ENCODE measurements around the gene NFE2L2.

NFE2L2 gene

DNA sequence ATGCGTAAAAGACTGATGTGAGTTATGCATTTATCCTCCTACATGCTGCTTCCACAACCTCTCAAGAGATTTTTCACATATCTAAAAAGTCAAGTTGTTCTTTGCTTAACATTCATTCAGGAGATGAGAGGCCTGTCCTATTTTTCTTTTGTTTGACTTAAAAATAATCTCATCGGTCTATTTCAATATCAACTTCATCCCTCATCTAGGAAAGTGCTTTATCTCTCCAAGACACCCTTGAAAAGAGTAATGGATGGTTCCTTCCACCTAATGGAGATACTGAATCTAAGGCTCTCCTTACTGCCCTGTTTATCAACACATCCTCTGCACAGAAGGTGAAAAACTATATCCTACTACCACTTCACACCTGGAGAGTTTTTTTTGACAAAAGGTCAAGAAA, 2.4 kb downstream of the NFE2L2 start:
- no peak for TF ChIP-seq CTCF (IDR thresholded peaks at IDR 0.05; ENCODE audit: insufficient read depth, missing control alignments)
- no peak for FAIRE-seq
- DNase-seq (ENCODE audit: insufficient read length, low spot score) = no peak

GRCh38 chr2:177261116-177262060, 3.1 kb downstream of the NFE2L2 start:
- TF ChIP-seq CTCF (IDR thresholded peaks at IDR 0.05; ENCODE audit: insufficient read depth, missing control alignments) = no peak
- DNase-seq (ENCODE audit: insufficient read length, low spot score) (no peak), FAIRE-seq (no peak)

DNA sequence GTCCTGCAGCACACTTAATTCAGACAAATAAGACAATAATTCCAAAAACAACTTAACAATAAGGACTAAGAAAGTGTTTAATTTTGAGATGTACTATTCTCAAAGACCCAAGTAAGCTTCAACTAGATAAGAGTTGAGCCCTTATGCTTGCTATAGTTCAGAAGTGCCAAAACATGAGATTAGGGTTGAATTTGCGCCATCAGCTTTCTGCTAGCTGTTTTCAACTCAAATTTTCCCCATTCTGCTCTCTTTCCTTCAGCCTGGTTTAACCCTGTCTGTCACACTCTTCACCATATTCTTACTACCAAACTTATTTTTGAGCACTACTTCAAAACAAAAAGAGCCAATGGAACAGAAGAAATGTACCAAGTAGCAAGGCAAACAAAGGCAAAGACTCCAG, 4.1 kb downstream of the NFE2L2 start:
- FAIRE-seq (no peak), DNase-seq (ENCODE audit: insufficient read length, low spot score) (no peak)
- TF ChIP-seq CTCF (IDR thresholded peaks at IDR 0.05; ENCODE audit: insufficient read depth, missing control alignments) = no peak

DNA sequence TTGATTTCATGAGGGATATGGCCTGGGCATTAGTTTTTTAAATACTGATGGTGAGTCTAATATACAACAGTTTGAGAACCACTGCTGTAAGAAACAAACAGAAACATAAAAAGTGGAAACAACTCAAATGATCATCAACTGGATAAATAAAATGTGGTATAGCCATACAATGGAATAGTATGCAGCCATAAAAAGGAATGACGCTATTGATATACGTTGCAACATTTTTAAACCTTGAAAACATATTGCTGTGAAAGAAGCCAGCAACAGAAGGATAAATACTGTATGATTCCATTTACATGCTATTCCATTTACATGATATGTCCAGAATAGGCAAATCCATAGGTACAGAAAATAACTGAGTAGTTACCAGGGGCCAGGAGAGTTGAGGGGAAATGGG, 6.5 kb downstream of the NFE2L2 start:
- FAIRE-seq (no peak), DNase-seq (ENCODE audit: insufficient read length, low spot score) (no peak)
- TF ChIP-seq CTCF (IDR thresholded peaks at IDR 0.05; ENCODE audit: insufficient read depth, missing control alignments) = no peak

- no peak for DNase-seq (ENCODE audit: insufficient read length, low spot score)
- no peak for FAIRE-seq
- TF ChIP-seq CTCF (IDR thresholded peaks at IDR 0.05; ENCODE audit: insufficient read depth, missing control alignments) = no peak
Measured at GRCh38 chr2:177257471-177257870, 7.1 kb downstream of the NFE2L2 start.

GRCh38 chr2:177256695-177257094, 7.8 kb downstream of the NFE2L2 start:
- no peak for DNase-seq (ENCODE audit: insufficient read length, low spot score)
- FAIRE-seq = no peak
- TF ChIP-seq CTCF (IDR thresholded peaks at IDR 0.05; ENCODE audit: insufficient read depth, missing control alignments) = no peak

DNA sequence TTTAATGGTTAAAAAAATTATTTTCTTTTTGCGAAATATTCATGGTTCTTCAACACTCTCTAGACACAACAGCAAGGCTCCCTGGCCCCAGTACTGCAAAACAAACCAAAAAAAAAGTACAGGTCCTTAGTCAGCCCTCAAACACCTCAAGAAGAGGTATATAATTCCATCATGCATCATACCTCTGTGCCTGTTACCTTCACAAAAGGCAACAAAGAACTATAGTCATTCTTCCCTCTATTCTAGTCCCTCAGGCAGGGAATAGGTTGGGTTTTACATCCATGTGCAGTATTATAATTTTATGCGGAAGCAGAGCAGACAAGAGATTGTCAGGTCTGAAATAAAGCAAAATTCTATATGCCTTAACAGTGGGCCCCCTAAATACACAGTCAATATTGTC, 8.5 kb downstream of the NFE2L2 start:
- FAIRE-seq = no peak
- no peak for DNase-seq (ENCODE audit: insufficient read length, low spot score)
- TF ChIP-seq CTCF (IDR thresholded peaks at IDR 0.05; ENCODE audit: insufficient read depth, missing control alignments) = no peak

Measured in D721Med (cell line).